Measurements from ENCODE around the gene SERBP1. TPM values are rescaled to one million over a fixed set of nuclear protein-coding genes. Genes with fewer than 3 reads are reported as not detected.

Gene SERBP1
- total RNA-seq, 1 experiment from 2014 or later: 447 TPM

DNA sequence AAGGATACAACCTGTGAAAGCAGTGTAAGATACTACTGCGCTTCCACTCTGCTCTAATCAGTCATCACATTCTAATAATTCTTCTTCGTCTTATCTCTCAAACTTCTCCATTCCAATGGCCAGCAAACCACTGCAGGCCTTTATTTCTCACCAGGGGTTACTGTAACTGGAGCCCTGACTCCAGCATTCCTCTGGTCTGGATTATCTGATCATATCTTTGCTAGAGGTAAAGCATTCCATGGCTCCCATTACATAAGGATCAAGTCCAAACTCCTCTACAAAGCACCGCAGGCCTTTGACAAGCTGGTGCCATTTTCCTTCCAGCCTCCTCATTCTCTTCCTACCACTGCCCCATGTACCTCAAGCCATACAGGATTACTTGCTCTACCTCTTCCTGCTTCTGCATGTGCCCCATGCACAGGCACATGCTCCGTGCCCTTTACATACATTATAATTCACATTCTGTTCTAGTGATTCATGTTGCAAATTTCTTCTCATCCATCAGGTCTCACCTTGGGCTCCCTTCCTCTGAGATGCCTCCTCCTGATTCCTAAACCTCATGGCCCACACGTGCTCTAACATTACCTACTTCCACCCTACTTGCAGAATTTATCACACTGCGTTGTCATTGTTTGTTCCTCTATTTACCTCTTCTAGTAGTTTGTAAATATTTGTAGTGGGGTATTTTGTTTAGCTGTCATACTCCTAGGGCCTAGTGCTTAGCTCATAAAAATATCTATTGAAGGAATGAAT, 9.3 kb upstream of the SERBP1 start:
- BruUV-seq (replicated peaks): no TSS peak
- TF ChIP-seq EZH2 (IDR thresholded peaks at IDR 0.05; ENCODE audit: borderline replicate concordance, low read depth, low read length, poor library complexity, severe bottlenecking): no peak
- TF ChIP-seq, protein P1, sequence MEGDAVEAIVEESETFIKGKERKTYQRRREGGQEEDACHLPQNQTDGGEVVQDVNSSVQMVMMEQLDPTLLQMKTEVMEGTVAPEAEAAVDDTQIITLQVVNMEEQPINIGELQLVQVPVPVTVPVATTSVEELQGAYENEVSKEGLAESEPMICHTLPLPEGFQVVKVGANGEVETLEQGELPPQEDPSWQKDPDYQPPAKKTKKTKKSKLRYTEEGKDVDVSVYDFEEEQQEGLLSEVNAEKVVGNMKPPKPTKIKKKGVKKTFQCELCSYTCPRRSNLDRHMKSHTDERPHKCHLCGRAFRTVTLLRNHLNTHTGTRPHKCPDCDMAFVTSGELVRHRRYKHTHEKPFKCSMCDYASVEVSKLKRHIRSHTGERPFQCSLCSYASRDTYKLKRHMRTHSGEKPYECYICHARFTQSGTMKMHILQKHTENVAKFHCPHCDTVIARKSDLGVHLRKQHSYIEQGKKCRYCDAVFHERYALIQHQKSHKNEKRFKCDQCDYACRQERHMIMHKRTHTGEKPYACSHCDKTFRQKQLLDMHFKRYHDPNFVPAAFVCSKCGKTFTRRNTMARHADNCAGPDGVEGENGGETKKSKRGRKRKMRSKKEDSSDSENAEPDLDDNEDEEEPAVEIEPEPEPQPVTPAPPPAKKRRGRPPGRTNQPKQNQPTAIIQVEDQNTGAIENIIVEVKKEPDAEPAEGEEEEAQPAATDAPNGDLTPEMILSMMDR (conservative IDR thresholded peaks at IDR 0.05; ENCODE audit: low read depth, low read length): no peak
- Histone ChIP-seq H3K27me3 (replicated peaks; ENCODE audit: insufficient read depth, low read depth, low read length, poor library complexity) (no peaks in the 10 kb centered on the region), H3K9me3 (ENCODE audit: low read depth, low read length, poor library complexity, severe bottlenecking) (no peaks in the 10 kb centered on the region), H3K36me3 (ENCODE audit: insufficient read depth, low read length, poor library complexity, severe bottlenecking) (no peaks in the 10 kb centered on the region), H3K4me1 (ENCODE audit: insufficient read depth, low read length, poor library complexity, severe bottlenecking) (no peaks in the 10 kb centered on the region), H3K27ac (ENCODE audit: low read depth, low read length, poor library complexity, severe bottlenecking) (no peak overlapping the region), H3K4me3 (ENCODE audit: low read depth, low read length, poor library complexity, severe bottlenecking) (no peak overlapping the region)
- ChIA-PET CTCF (no interaction called here), POLR2A (ENCODE audit: low non-redundant PET) (no interaction called here)
- no peak for DNase-seq (ENCODE audit: low spot score)
- intact Hi-C loops (cut with micrococcal nuclease; ENCODE audit: unreplicated experiment): no loop called here

DNA sequence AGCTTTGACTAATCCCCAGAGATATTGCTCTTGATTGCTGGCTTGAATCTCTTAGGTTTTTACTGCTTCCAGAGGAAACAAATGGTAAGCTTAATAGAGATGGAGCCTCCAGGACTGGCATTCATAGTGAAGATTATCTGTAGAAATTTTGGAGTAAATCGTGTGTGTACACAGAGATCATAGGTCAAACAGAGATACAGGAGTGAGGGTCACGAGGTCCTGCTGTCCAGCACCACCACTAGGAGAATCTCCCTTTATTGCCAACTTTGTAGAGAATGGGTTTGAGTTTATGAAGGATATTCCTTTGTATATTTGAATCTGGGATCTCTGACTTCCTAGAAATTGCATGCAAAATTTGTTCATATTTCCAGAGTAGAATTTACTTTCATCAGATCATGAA, 7.8 kb upstream of the SERBP1 start:
- H3K36me3 ChIP-seq (ENCODE audit: insufficient read depth, low read length, poor library complexity, severe bottlenecking): no peaks in the 10 kb centered on the region
- intact Hi-C loops (cut with micrococcal nuclease; ENCODE audit: unreplicated experiment): no loop called here
- no peaks in the 10 kb centered on the region for H3K27me3 ChIP-seq (replicated peaks; ENCODE audit: insufficient read depth, low read depth, low read length, poor library complexity)
- no peak overlapping the region for H3K27ac ChIP-seq (ENCODE audit: low read depth, low read length, poor library complexity, severe bottlenecking)
- DNase-seq (ENCODE audit: low spot score): no peak
- H3K4me1 ChIP-seq (ENCODE audit: insufficient read depth, low read length, poor library complexity, severe bottlenecking): no peaks in the 10 kb centered on the region
- no TSS peak for BruUV-seq (replicated peaks)
- ChIA-PET POLR2A (ENCODE audit: low non-redundant PET) (no interaction called here), CTCF (no interaction called here)
- TF ChIP-seq, protein P1 (conservative IDR thresholded peaks at IDR 0.05; ENCODE audit: low read depth, low read length): no peak
- TF ChIP-seq EZH2 (IDR thresholded peaks at IDR 0.05; ENCODE audit: borderline replicate concordance, low read depth, low read length, poor library complexity, severe bottlenecking): no peak
- no peak overlapping the region for H3K4me3 ChIP-seq (ENCODE audit: low read depth, low read length, poor library complexity, severe bottlenecking)
- no peaks in the 10 kb centered on the region for H3K9me3 ChIP-seq (ENCODE audit: low read depth, low read length, poor library complexity, severe bottlenecking)

DNA sequence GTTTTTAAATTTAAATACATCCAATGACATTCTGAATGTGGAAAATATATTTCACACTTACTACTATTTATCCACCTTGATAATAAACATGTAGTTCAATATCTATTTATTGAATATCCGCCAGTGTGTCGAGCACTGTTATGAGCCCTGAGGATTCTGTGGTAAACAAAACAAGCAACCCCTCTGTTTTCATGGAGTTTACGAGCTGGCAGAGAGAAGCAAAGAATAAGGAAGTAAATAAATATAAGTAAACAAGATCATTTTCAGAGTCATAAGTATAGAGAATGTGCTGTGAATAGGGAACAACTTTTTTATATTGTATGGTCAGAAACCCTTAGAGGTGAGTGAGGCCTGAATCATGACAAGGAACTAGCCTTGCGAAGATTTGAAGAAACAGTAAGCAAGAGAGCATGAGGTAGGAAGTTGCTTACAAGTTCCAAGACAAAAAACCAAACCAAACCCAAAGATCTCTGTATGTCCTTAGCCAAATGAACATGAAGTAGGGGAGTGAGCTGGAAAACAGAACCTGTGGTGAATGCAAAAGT, 6.4 kb upstream of the SERBP1 start:
- peaks cover 2% of the 10 kb centered on the region for H3K4me1 ChIP-seq (ENCODE audit: insufficient read depth, low read length, poor library complexity, severe bottlenecking)
- TF ChIP-seq EZH2 (IDR thresholded peaks at IDR 0.05; ENCODE audit: borderline replicate concordance, low read depth, low read length, poor library complexity, severe bottlenecking): no peak
- TF ChIP-seq, protein P1 (conservative IDR thresholded peaks at IDR 0.05; ENCODE audit: low read depth, low read length): no peak
- no peaks in the 10 kb centered on the region for H3K9me3 ChIP-seq (ENCODE audit: low read depth, low read length, poor library complexity, severe bottlenecking)
- no peak overlapping the region for H3K27ac ChIP-seq (ENCODE audit: low read depth, low read length, poor library complexity, severe bottlenecking)
- no TSS peak for BruUV-seq (replicated peaks)
- no peaks in the 10 kb centered on the region for H3K27me3 ChIP-seq (replicated peaks; ENCODE audit: insufficient read depth, low read depth, low read length, poor library complexity)
- CTCF ChIA-PET: no interaction called here
- no peak overlapping the region for H3K4me3 ChIP-seq (ENCODE audit: low read depth, low read length, poor library complexity, severe bottlenecking)
- no peaks in the 10 kb centered on the region for H3K36me3 ChIP-seq (ENCODE audit: insufficient read depth, low read length, poor library complexity, severe bottlenecking)
- DNase-seq (ENCODE audit: low spot score): no peak
- POLR2A ChIA-PET (ENCODE audit: low non-redundant PET): interaction anchor here (0.7 kb wide), 1 partner anchor 662 kb away, joined by 8 read pairs; no protein-coding TSS in a partner anchor
- intact Hi-C loops (cut with micrococcal nuclease; ENCODE audit: unreplicated experiment): no loop called here

All from A673 (cell line).